Activated CD4-positive, alpha-beta T cell treated with anti-CD3 and anti-CD28 coated beads, Interleukin-2, Interleukin-6, amounts not matched to agents 100 ng/mL and 50 ng/mL, durations not matched to agents 16 hours and 8 hours (primary cell): Measurements from ENCODE around the gene SPOCK2.
"Not testable (repeated sequence)": the region's sequence is repeated elsewhere in the genome, so short reads cannot be mapped to it uniquely, and the experiment has no call there.

ENCODE experiments used
- DNase-seq: peaks from one replicate; pipeline ENCODE4 v3.0.0-alpha.2; 2020

The SPOCK2 gene, protein sequence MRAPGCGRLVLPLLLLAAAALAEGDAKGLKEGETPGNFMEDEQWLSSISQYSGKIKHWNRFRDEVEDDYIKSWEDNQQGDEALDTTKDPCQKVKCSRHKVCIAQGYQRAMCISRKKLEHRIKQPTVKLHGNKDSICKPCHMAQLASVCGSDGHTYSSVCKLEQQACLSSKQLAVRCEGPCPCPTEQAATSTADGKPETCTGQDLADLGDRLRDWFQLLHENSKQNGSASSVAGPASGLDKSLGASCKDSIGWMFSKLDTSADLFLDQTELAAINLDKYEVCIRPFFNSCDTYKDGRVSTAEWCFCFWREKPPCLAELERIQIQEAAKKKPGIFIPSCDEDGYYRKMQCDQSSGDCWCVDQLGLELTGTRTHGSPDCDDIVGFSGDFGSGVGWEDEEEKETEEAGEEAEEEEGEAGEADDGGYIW

DNA sequence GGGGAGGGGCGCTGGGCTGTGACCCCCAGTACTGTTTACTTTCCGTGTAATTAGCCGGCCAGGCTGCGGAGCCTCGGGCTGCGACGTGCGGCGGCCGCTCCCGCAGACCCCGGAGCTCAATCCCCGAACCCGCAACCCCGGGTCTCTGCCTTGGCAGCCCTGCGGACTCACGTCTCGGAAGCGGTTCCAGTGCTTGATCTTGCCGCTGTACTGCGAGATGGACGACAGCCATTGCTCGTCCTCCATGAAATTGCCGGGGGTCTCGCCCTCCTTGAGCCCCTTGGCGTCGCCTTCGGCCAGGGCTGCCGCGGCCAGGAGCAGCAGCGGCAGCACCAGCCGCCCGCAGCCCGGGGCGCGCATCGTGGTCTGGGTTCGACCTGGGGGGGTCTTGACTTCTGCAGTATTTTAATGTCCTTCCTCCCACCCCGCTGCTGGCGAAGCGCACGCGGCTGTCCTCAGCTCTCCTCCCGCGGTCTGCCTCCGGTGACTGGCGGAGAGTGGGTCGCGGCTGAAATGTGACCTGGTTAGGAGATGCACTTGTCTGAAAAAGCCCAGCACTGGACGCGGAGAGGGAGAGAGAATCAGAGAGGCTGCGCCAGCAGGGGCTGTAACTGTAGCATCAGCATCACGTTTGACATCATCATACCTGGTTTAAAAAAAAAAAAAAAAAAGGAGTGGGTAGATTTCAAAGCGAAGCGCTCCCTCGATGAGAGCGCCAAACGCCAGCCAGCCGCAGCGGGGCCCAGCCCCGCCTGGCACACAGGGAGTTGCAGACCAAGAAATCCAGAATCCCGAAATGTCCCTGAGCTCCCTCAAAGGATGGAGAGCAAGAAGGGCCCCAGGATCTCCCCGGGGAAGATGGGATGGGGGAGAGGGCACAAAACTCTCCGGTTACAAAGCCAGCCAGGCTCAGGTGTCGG, at the start of gene SPOCK2:
Gene SPOCK2, minus strand, starts transcription at position 583 of the 920 bp plus-strand sequence. Its CDS starts 223 bp downstream, at position 360.
- peak; percentile 65 for DNase-seq

DNA sequence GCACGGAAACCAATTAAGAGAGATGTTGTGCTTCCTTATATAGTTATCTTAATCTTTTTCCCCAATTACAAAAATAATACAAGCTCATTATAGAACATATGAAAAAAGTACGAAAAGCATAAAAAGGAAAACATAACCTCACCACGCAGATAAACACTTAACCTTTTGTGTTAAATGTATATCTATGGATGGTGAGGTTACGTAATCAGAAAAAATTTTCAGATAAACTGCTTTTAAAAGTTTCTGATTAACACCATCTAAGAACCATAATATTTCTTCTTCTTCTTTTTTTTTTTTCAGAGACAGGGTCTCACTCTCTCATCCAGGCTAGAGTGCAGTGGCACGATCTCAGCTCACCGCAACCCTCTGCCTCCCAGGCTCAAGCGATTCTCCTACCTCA, 49.2 kb upstream of the SPOCK2 start:
- DNase-seq = no peak

DNA sequence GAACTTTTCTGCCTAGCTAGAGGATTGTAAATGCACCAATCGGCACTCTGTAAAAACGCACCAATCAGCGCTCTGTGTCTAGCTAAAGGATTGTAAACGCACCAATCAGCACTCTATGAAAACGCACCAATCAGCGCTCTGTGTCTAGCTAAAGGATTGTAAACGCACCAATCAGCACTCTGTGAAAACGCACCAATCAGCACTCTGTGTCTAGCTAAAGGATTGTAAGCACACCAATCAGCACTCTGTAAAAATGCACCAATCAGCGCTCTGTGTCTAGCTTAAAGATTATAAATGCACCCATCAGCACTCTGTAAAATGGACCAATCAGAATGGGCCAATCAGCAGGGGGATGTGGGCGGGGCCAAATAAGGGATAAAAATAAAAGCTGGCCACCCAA, 47.9 kb upstream of the SPOCK2 start:
- DNase-seq = not testable (repeated sequence)

DNA sequence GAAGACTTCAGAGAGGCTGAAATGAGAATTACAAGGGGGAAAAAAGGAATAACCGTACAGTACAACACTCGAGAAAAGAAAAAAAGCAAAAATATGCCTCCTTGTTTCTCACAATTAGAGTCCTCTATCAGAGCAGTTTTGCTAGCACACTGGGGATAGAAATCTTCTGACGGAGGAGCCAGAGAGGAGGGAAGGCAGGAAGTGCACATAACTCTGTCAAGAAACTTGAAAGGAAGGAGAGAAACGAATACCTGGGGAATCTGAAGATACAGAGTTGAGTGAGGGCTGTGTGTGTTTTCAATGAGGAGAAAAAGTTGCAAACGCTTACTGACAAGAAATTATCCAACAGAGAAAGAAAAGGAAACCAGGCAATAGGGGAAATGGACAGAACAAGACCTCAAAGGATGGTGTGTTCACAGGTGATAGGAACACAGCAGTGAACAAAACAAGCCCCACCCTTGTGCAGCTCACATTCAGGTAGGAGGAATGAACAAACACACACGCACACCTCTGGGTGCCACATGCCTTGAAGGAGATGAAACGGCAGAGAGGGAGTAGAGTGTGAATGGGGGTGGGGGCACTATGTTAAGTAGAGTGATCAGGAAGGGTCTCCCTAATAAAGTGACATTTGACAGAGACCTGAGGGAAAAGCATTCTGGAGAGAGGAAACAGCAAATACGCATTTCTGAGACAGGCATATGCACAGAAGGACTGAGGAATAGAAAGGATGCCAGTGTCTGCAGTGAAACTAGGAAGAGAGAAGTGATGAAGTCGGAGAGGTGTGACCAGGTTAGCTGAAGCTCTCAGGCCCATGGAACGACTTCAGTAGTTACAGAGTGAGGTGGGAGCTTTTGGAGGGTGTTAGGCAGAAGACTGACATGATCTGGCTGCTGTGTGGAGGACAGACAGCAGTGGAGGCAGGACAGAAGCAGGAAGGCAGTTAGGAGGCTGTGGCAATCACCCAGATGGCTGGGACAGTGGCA, 46.7 kb upstream of the SPOCK2 start:
- no peak for DNase-seq

DNA sequence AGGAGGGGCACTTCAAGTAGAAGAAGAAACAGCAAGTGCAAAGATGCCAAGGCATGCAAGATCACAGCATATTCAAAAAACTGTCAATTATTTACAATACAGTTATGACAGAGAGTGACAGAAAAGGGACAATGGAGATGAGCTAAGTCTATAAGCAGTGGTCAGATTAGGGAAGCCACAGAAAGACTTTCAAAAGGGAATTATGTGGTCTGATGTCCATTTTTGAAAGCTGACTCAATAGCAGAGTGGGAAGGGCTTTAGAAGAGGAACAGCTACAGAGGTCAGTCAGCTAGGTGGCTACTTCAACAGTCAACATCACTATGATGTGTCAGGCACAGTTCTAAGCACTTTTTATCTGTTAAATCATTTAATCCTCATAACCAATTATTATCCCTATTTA, 45.2 kb upstream of the SPOCK2 start:
- no peak for DNase-seq

DNA sequence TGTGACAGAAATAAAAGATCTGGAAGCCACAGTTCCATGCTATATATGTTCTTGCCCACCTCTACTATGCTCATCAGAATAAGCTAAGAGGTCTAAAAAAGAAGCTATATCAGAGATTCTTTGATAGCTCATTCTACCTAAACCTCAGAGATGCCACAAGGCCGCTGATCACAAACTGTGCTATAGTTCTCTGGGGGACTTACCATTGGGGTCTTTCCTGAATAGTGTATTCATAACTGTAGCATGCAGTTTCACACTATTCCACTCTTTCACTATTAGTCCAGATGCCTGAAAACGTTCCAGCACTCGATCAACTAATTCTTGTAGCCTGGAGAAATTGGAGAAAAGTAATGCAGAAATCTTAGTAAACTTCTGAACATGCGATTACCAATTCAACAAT, 44.5 kb upstream of the SPOCK2 start:
- DNase-seq = no peak

DNA sequence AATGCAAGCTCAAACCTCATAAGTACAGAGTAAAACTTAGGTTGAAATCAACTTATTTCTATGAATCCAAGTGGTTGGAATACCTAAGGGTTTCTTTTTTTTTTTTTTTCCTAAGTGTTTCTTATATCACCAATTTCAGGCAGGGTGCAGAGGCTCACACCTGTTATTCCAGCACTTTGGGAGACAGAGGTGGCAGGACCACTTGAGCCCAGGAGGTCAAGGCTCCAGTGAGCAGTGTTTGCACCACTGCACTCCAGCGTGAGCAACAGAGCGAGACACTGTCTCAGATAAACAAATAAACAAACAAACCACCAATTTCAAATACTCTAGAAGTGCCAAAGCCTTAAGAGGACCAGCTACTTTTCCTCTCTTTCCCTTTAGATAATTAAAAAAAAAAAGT, 39.2 kb upstream of the SPOCK2 start:
- DNase-seq = no peak

DNA sequence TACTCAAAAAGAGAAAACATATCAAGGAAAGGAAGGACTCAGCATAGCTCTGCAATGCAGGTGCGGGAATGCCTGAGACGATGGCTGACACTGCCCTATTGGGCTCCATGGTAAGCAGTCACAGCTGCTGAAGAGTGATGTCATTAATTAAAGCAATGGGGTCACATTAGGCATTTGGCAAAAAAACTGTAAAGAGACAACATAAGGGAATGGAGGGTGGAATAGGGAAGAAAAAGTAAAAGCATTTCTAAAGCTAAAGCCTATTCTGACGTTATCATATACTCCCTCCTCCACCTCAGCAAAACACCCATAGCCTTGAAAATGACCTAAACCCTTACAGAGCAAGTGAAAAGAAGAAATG, 38.5 kb upstream of the SPOCK2 start:
- no peak for DNase-seq

DNA sequence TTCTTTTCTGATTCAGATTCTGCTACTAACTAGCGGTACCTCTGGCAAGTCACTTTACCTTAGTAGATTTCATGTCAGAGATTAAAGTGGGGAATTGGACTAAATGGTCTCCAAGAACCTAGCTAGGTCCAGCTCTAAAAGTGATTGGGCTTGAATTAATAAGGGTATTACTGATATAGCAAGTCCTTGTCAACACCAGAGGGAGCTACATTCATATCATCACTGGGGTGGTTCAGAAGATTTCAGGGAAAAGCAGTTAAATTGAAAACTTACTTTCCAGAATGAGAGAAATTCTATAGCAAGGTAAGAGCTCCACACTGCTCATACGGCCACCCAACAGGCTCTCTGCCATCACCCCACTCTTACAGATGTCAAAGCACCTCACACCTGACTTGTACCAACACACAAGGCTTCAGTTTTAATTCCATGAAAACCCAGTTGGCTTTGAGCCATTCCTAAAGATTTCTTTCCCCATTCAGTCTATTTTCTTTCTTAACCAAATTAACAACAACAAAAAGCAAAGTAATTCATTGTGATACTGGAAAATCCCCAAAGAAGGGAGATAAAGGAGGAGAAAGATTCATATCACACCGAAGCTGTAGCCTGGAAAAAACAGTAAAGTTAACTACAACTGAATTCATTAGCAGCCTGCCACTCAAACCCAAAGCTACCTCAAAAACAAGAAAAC, 38.0 kb upstream of the SPOCK2 start:
- DNase-seq = peak; percentile 21

DNA sequence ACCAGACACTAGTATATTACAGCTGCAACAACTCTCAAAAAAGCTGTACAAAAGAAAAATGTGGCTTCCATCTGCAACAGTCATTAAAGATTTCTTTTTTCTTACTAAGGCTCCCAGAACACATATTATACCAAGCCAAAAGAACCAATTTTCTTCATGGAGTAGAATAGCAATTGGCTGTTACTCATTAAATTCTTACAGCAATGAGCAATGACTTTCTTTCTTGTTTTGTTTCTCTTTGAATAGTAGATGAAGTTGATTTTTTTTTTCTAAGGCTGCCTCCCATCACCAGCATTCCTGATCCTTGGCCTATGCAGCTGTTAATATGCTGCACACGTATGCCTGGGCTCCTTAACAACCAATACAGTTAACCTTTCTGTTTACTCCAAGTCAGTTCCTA, 36.6 kb upstream of the SPOCK2 start:
- DNase-seq = no peak

DNA sequence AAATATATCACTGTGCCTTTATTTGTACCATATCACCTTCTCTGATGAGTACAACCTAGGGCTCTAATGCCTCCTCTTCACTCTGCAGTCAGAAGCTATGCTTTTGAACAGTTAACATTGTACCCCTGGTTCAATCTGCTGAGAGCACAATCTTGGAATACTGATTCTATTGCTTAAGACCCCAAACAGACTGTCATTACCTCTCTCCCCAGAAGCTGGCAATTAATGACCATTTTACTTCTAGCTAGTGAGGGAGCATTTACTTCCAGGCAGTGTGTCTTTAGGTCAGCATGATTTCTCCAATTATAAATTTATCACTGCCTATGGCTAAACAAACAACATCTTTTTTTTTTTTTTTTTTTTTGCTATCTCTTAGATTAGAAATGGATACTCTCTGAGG, 36.0 kb upstream of the SPOCK2 start:
- DNase-seq = no peak

DNA sequence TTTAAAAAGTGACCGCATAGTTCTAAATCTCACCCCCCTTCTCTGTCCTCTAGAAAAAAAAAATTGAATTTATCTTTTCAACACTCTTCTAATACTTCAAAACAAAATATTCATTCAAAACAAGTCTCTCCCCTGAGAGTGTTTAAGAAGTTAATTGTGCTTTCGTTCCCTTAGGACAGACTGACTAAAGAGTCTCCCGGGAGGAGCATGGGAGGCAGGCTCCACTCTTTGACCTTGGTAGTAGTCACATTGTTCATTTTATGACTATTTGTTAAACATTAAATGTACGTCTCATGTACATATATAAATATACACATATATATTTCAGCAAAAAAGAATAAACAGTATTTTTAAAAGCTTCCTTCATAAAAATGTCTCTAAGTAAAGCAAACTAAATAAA, 35.3 kb upstream of the SPOCK2 start:
- no peak for DNase-seq

DNA sequence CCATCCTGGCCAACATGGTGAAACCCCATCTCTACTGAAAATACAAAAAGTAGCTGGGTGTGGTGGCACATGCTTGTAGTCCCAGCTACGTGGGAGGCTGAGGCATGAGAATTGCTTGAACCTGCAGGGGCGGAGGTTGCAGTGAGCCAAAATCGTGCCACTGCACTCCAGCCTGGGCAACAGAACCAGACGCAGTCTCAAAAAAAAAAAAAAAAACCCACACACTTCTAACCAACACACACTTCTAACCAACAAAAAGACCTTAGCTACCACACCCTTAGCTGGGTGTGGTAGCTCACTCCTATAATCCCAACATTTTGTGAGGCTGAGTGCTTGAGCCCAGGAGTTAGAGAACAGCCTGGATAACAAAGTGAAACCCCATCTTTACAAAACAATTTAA, 33.9 kb upstream of the SPOCK2 start:
- no peak for DNase-seq

DNA sequence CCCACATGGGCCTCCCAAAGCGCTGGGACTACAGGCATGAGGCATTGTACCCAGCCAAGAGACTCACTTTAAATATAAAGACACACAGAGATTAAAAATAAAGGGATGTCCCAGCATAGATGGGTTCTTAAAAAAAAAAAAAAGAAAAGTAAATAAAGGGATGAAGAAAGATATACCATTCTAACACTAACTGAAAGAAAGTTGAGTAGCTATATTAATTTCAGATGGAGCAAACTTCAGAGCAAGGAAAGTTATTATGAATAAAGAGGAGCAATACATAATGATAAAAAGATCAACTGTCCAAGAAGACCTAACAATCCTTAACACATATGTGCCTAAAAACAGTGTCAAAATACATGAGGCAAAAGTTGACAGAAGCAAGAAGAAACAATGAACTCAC, 33.0 kb upstream of the SPOCK2 start:
- DNase-seq = no peak

DNA sequence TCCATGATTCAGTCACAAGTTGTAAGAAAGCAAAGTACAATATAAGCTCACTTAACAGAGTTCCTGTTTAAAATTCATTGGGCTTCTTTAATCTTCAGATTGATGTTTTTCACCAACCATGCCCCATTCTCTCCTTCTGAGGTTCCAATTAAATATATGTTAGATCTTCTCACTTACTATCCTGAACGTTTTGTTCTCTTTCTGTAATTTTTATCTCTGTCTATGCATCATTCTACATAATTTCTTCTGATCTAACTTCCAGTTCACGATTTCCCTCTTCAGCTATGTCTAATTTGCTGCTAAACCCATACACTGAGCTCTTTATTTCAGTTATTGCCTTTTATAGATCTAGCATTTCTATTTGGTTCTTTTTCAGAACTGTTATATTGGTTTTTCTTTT, 28.0 kb upstream of the SPOCK2 start:
- no peak for DNase-seq

DNA sequence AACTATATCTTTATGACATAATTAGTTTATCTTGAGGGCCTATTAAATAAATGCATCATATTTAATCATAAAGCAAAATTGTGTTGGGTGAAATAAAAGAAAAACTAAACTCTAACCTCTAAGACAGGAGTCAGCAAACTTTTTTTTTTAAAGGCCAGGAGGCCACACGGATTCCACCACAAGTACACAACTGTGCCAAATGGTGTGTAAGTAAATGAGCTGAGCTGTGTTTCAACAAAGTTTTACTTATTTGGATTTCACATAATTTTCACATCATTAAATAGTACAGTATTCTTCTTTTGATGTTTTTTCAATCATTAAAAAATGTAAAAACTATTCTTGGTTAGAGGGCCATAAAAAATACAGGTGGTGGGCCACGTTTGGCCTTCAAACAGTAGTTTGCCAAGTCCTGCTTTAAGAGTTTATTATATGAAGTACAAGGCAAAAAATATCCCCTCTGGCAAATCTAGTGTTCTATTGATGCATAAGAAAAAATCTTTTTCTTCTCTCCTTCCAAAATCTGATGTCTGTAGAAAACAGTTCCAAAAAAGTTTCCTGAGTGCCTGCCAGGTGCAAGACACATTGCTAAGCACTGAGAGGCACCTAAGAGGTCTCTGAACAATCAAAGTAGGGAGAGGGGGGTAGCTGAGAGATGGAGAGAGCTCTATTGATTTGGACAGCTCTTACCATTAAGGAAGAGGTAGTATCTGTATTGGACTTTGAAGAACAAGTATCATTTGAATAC, 26.5 kb upstream of the SPOCK2 start:
- DNase-seq = no peak

DNA sequence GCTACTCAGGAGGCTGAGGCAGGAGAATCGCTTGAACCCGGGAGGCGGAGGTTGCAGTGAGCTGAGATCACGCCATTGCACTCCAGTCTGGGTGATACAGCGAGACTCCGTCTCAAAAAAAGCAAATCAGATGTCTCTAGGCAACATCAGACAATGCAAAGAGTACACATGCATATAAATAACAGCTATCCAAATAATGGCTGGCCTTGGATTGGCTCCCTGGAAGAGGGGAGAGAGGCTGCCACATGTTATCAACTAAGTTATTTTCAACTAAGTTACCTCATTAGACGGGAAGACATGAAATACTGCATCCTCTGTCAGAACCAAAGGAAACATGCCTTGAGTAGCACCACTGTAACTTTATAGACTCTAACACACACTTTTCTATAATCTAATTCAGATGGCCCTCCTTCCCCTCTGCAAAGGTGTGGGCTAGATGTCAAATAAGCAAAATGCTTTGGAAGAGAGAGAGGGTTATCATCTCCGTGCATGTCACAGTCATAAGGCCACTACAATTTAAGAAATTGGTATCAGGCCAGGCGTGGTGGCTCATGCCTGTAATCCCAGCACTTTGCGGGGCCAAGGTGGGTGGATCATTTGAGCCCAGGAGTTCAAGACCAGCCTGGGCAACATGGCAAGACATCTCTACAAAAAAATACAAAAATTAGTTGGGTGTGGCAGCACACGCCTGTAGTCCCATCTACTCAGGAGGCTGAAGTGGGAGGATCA, 22.5 kb upstream of the SPOCK2 start:
- DNase-seq = no peak

DNA sequence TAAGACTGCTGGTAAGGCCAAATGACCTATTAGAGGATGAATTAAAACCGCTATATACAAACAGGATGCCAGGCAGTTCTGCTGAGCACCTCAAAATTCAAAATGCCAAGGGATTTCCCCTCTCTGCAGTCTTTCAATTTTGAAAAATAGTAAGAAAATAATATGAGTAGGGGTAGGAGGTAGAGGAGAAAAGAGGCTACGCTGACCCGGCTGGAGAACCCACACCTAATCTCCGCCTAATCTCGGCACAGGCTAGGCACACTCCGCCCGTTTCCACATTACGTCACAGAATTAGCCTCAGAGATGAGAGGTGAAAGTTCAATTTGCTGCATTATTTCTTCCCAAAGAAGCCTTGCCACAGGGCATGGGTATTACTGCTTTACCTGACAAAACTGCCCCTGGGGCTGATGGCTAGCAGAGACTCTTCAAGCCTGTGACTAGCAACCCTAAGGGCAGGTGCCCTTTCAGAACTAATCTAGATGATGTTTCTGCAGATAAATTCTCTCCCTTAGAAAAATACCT, 21.3 kb upstream of the SPOCK2 start:
- no peak for DNase-seq

DNA sequence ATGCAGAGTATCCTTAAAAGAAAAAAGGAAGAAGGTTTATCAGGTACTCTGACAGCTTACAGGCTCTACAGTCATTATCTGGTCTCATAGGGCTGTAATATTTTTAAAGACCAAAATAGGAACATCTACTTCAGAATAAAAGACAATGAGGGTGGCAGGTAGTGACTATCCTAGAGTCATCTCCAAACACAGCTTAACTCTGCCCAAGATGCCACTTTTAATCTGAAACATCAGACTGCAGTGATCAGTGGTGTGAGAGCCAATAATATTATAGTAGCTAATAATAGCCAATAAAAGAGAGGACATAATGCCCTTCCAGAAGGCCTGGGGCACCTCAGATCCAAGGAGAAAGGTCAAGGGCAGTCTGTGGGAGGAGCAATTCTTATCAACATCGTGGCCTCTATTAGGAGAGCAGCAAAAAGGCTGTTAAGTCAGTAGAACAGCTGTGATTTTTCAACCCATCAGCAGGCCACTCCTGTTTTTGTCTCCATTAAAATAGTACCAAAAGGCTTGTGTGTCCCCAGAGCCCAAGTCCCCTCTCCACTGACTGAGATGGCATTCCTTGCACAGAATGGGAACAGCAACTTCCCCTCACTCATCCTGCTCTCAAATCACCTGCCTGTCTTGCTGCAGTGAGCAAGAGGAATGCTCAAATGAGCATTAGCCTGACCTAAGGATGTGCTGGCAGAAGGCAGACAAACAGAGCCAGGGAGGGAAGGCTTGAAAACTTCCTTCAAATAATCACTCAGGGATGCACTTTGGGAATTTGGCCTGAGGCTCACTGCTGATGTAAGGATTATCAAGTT, 20.7 kb upstream of the SPOCK2 start:
- DNase-seq = no peak

DNA sequence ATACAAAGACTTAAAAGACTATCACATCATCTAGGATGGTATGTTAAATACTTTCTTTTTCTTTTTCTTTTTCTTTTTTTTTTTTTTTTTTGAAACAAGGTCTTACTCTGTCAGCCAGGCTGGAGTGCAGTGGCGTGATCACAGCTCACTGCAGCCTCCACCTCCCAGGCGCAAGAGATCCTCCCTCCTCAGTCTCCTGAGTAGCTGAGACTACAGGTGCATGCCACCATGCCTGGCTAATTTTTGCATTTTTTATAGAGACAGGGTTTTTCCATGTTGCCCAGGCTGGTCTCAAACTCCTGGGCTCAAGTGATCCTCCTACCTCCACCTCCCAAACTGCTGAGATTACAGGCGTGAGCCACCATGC, 19.6 kb upstream of the SPOCK2 start:
- DNase-seq = not testable (repeated sequence)
